ENCODE results near the gene DYRK2.

Gene DYRK2

DNA sequence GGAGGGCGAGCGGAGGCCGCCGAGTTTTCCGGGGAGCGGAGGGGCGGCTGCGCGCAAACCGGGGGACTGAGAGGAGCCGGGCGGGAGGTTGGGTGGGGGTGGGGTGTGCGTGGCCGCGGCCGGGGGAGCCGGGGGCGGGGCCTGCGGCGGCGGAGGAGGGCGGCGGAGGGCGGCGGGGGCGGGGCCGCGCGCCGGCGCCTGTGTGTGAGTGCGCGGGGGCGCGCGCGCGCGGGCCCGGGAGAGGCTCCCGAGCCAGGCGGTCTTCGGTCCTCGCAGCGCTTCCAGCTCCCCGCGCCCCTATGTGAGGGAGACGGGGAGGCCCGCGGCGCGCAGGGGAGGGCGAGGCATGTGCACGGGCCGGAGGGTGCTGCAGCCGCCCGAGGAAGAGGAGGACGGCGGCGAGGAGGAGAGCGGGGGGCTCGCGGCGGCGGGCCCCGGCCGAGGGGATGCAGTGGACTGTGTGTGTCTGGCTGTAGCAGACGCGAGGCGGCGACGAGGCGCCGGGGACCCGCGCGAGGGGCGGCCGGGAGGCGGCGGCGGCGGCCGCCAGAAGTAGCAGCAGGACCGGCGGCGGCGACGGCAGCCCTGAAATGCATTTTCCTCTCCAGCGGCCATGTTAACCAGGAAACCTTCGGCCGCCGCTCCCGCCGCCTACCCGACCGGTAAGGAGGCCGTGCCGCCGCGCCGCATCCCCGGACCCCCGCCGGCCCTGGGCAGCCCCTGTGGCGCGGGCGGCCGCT, at the start of gene DYRK2:
DYRK2 (plus strand) TSS at position 225 of the 740 bp plus-strand sequence; CDS start at position 614, 389 bp downstream.
- in situ Hi-C loops (cut with MboI; ENCODE audit: low sequenced_read_pairs), result no loop called here

DNA sequence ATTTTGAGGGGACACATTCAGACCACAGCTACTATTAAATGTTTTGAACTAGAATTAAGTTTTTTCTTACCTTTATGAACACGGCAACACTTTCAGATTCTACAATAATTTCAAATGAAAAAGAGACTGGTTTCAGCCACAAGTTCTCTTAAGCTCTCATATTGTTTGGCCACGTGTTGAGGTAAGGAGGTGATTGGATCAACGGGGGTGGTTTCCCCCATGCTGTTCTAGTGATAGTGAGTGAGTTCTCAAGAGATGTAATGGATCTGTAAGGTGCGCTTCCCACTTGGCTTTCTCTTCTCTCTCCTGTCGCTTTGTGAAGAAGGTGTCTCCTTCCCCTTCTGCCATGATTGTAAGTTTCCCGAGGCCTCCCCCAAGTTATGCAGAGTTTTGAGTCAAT, 48.9 kb upstream of the DYRK2 start:
- in situ Hi-C loops (cut with MboI; ENCODE audit: low sequenced_read_pairs), result no loop called here

DNA sequence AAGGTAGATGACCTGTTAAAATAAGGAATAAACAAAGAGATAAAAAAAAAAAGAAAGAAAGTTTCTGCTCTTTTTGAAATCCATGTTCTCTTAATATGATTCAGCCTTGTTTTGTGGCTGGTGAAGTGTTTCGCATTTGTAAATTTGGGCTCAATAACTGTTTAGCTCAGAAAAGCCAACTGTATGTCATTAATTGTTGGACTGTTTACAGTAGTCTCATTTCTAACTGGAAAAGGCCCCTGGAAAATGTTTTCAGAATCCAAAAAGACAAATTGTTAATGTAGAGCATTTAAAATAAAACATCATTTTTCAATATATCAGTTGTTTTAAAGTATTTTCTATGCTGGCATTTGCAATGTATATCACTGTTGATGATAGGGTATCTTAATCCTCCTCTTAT, 47.4 kb upstream of the DYRK2 start:
- in situ Hi-C loops (cut with MboI; ENCODE audit: low sequenced_read_pairs), result no loop called here

DNA sequence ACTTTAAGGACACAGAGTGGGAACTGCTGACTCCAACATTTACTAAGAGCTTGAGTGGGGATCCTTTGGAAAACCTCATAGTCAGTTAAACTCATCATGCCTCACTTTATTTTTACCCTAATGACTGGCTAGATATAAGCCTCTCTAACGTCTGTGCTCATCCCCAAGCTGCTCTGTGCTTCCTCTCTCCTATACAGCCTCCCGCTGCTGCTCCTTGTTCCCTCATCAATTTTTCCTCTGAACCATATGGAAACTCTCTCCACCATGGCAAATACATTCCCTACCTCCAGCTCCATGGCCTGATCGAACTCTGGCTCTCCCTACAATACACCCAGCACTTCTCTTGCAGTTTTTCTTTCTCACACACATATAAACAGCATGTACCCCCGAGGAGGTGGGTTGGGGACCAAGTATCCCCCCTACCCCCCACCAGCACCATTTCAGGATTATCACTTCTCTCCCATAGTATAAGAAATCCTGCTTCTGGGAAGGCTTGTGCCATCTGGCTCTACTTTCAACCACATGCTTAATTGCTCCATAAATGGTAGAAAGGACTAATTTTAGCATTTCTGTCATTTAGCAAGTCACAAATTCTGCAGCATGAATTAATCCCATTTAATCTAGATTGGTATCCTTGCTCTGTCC, 39.2 kb upstream of the DYRK2 start:
- in situ Hi-C loops (cut with MboI; ENCODE audit: low sequenced_read_pairs), result no loop called here

DNA sequence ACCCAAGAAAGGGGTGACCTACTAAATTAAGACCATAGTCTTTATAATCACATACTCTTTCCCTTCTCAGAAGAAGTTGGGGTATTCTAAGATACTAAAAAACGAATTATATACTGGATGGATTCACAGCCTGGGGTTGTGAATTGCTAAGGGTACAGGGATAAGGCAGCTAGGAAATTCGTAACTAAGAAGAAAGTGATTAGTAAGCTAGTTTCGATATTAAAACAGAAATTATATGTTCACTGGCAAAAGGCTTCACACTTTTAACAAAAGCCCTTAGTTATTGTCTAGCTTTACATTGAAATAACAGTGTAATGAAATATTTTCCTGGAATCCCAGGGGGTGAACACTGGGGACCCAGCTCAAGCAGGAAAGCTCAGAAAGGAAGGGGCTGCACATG, 35.5 kb upstream of the DYRK2 start:
- in situ Hi-C loops (cut with MboI; ENCODE audit: low sequenced_read_pairs), result no loop called here

DNA sequence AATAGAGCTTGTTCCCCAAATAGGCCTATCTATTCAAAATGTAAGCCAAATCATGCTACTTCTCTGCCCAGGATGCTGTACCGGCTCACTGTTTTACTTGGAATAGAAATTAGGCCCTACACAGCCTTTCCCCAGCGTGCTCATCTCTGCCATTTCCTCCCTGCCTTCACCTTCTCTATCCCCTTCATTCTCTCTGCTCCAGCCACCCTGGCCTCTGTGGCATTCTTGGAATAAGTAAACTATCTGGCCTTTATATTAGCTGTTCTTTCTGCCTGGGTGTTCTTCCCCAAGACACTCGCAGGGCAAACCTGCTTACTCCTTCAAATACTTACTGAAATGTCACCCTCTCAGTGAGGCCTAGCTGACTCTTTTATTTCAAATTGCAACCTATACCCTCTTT, 30.9 kb upstream of the DYRK2 start:
- in situ Hi-C loops (cut with MboI; ENCODE audit: low sequenced_read_pairs), result no loop called here

DNA sequence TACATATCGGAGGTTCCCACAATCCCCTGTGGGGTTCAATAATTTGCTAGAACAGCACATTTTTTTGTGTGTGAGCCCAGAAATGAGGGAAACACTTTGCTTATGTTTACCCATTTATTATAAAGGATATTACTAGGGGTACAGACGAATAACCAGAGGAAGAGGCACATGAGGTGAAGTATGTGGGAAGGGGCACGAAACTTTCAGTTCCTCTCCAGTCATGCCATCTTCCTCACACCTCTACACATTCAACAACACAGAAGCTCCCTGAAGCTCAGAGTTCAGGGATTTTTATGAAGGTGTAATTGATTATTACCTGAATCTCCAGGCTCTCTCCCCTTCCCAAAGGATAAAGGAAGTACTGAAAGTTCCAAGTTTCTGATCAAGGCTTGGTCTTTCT, 30.2 kb upstream of the DYRK2 start:
- in situ Hi-C loops (cut with MboI; ENCODE audit: low sequenced_read_pairs), result no loop called here

DNA sequence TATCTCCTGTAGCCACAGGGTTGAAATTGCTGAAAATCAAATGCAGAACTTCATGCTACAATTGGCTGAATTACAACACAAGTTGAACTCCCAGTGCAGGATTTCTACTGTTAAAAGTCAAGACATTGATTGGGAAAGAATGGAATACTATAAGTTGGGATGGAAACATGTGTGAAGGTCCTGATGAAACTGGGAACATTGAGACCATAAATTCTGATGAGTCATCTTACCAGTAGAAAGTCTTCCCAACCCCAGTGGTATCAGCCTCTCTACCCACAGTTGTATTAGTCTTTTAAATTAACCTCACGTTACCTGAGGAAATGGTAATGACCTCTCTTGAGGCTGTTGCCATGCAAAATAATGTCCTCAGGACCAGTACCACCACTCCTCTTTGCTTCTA, 27.4 kb upstream of the DYRK2 start:
- in situ Hi-C loops (cut with MboI; ENCODE audit: low sequenced_read_pairs), result no loop called here

DNA sequence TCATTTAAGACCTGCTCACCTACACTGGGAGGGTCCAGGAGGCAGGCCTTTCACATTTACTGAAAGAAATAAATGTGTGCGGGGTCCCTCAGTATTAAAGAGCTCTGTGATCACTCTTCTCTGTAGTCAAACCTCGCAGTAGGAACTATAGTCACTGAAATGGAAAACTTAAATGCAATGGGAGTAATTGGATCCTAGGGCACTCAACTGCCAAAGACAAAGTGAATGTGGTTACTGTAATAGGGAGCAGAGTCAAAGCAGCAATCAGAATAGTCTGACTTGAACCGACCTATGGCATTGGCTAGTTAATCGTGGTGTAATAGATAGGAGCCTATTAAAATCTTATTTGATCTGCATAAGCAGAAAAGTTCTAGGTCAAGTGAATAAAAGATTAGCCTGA, 26.6 kb upstream of the DYRK2 start:
- in situ Hi-C loops (cut with MboI; ENCODE audit: low sequenced_read_pairs), result no loop called here

DNA sequence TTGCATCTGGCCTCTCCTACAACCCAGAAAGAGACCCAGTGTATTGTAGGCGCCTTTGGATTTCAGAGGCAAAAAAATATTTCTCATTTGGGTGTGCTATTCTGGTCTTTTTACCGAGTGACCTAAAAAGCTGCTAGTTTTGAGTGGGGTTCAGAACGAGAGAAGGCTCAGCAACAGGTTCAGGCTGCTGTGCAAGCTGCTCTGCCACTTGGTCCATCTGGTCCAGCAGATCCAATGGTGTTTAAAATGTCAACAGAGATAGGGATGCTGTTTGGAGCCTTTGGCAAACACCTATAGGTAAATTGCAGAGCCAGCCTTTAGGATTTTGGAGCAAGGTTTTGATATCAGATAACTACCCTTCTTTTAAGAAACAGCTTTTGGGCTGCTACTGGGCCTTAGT, 25.3 kb upstream of the DYRK2 start:
- in situ Hi-C loops (cut with MboI; ENCODE audit: low sequenced_read_pairs), result no loop called here

DNA sequence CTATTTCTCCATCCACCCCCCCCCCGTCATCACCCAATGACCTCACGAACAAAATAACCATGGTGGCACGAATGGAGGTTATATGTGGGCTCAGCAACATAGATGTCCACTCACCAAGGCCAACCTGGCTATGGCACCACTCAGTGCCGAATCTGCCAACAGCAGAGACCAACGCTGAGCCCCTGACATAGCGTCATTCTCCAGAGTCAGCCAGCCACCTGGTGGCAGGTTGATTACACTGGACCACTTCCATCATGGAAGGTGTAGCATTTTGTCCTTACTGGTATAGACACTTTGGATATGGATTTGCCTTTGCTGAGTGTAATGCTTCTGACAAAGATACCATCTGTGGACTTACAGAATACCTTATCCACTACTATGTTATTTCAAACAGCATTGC, 24.2 kb upstream of the DYRK2 start:
- in situ Hi-C loops (cut with MboI; ENCODE audit: low sequenced_read_pairs), result no loop called here

DNA sequence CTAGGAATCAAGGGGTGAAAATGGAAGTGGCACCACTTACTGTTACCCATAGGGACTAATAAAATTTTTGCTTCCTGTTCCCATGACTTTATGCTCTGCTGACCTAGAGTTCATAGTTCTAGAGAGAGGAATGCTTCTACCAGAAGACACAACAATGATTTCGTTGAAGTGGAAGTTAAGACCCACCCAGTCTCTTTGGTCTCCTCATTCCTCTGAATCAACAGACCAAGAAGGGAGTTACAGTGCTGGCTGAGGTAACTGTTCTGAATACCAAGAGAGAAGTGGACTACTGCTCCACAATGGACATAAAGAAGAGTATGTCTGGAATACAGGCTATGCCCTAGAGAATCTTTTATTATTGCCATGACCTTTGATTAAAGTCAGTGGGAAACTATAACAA, 23.5 kb upstream of the DYRK2 start:
- in situ Hi-C loops (cut with MboI; ENCODE audit: low sequenced_read_pairs), result no loop called here

DNA sequence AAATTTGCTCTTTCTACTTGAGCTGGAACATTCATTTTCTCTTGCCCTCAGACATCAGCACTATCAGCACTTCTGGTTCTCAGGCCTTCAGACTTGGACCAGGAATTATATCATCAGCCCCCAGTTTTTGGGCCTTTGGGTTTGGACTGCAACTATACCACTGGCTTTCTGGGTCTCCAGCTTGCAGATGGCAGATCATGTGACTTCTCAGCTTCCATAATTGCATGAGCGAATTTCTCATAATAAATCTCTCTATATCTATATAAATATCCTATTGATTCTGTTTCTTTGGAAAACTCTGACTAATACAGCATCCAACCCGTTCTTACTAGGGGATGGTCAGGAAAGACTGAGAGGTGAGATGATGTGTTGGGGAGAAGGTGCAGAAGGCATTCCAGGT, 22.4 kb upstream of the DYRK2 start:
- in situ Hi-C loops (cut with MboI; ENCODE audit: low sequenced_read_pairs), result no loop called here

DNA sequence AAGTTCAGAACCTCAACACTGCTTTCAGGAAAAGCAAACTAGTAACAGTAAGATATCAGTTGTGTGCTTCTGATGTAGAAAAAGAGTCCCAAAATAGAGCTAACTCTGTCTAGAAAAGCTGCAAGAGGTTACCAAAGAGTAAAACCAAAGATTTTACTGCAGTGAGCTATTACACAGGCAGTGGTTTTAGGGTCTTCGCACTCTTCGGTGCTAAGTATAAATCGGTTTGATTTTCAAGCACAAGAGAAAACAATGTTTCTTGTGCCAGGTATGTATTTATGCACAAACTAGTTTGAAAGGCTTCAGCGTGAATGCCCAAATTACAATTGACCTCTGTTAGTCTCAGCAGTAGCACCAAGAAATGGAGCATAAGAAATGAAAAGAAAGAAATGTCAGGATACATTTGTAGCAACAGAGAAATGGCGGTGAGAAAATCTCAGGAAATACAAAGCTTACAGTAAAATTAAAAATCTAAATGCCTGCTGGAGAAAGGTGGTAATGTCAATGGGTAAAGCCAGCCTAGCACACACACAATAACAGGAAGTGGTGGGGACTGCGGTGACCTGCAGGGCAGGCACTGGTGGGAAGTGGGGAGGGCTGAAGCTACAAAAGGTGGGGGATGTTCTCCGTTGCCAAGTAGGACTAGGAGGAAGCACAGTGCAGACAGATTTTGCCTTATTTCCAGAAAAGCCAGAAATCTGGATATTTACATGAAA, 18.0 kb upstream of the DYRK2 start:
- in situ Hi-C loops (cut with MboI; ENCODE audit: low sequenced_read_pairs), result no loop called here

DNA sequence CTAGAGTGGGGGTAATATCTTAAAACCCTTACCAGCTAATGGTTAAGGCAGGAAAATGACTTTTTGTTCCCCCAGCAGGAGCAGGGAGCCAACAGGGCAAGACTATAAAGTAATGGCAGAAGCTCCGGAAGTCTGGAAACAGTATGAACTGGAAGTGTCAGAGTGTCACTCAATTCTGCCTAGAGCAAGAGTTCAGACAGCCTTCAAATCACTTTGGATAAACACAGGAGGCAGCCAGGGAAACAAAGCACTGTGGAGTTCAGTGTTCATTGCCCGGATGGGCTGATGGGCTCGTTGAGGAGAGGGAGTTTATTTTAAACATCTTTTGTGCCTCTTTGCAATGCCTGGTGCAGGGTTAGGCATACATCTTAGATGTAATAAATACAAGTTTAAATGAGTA, 16.5 kb upstream of the DYRK2 start:
- in situ Hi-C loops (cut with MboI; ENCODE audit: low sequenced_read_pairs), result no loop called here

DNA sequence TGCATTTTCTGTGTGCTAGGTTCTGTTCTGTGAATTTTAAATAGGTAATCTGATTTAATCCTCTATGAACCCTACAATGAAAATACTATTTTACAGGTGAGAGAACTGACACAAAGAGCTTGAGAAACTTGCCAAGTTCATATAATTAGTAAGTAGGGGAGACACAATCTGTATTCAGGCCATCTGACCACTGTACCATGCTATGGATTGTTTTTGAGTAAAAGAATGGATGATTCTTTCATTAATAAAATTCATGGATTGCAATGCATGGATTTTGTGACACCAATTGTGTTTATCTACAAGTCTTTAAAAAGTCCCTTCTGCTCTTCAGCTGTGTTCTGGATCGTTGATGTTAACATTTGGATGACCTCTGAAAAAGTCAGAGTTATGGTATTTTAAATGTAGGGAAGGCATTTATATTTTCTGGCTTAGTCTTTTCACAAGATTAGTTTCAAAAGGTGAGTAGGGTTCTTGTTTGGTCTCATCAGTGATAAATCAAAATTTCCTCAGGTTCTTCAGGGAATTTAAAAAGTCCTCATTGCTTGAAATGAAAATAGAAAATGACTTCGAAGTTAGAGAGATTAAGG, 15.4 kb upstream of the DYRK2 start:
- in situ Hi-C loops (cut with MboI; ENCODE audit: low sequenced_read_pairs), result no loop called here

DNA sequence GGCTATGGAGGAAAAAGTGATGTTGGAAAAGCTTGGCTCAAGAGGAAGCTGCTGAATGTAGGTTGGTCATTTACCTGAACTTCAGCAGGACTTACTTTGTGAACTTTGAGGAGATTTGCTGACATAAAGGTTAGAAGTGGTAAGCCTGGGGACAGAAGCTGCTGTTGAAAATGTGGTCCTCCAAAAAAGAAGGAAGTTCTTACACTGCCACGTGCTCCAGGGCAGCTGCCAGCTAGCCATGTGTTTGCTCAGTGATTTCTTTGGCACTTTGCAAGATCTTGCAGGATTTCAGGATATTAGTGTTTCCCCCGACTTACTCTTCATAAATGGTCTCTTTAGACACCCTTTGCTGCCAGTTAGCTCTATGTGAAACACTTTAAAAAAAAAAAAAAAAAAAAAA, 14.8 kb upstream of the DYRK2 start:
- in situ Hi-C loops (cut with MboI; ENCODE audit: low sequenced_read_pairs), result no loop called here

DNA sequence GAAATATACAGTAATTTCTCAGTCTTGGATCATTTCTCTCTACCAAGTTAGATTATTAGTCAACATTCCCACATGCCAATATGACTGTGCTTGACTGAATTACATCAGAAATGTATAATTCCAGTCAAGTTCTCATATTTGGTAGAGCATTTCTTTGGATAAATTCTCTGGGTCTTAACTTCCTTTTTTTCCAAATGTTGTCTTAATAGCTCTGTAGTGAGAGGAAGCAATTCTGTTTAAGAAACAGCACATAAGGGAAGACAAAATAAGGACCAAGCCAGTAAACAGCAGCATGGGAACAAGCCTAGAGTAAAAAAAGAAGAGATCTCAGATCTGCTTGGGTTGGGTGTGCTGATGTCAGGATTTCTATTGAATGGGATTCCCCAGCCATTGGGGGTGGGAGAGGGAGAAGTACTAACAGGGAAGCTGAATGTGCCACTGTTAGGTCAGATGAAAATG, 14.2 kb upstream of the DYRK2 start:
- in situ Hi-C loops (cut with MboI; ENCODE audit: low sequenced_read_pairs), result no loop called here

DNA sequence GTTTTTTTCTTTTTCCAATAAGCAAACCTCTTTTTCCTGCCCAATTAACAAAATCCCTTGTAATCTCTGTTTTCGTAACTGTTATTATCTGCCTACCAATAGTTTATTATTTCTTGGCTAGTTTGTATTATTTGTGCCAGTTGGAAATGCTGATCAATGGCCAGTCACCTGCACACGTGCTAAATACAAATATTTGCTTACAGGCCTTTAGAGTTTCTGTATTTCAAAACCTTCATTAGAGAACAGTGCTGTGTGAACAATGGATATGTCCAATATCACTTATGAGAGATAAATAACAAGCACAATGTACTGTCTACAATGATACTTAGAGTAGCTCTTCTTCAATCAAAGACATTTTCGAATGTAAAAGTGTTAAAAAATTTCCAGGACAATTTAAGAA, 10.8 kb upstream of the DYRK2 start:
- in situ Hi-C loops (cut with MboI; ENCODE audit: low sequenced_read_pairs), result no loop called here

DNA sequence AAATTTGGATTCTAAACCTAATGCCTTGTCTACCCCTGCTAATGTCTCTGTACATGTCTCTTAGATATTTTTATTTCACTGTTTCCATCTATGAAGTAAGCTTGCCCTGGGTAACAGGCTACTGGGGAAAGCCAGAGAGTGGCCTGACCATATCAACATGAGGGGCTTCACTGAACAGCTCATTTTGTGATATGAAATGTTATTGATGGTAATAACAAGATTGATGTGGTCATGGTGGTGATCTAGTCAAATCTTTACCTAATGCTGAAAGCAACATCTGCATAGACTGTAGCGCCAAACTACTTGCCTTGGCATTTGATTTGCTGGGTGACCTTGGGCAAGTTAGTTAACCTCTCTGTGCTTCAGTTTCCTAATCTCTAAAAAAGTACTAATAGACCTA, 9.9 kb upstream of the DYRK2 start:
- in situ Hi-C loops (cut with MboI; ENCODE audit: low sequenced_read_pairs), result no loop called here

DNA sequence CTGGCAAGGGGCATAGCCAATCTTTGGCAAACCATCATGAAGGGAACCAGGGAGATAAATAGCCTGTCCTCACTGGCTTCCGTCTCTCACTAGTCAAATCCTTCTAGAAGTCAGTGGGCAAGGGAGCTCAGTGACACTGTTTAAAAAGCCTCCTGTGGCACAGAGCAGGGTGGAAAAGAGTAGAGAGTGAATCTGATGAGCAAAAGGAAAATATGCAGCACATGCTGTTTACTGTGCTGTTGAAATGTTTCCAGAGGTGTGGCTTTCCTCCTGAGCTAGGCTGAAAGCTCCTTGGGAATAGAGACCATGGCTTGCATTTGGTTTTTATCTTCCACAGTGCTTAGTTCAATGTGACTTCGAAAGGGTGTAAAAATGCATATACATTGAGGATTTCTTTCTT, 7.7 kb upstream of the DYRK2 start:
- in situ Hi-C loops (cut with MboI; ENCODE audit: low sequenced_read_pairs), result no loop called here

DNA sequence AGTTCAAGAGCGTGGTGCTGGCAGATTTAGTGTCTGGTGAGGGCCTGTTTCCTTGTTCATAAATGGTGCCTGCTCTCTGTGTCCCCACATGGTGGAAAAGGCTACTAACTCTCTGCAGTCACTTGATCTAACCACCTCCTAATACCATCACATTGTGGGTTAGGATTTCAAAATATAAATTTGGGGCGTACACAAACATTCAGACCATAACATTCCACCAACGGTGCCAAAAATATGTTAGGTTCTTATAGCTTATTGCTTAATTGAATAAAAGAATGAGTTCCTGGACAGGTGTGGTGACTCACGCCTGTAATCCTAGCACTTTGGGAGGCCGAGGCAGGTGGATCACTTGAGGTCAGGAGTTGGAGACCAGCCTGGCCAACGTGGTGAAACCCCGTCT, 3.4 kb upstream of the DYRK2 start:
- in situ Hi-C loops (cut with MboI; ENCODE audit: low sequenced_read_pairs), result no loop called here
